ENCODE measurements around the gene TRPM3.
A peak's percentile ranks its signal among the peaks of the same experiment; 100 is the strongest.
"Not testable (repeated sequence)": the region's sequence is repeated elsewhere in the genome, so short reads cannot be mapped to it uniquely, and the experiment has no call there.

GRCh38 chr9:70629080-70629685, 492.2 kb downstream of the TRPM3 start:
- TF ChIP-seq CTCF (conservative IDR thresholded peaks at IDR 0.05): 0 out of 2 replicates have a peak, but pooled peaks have one; percentile 21
- not testable (repeated sequence) for TF ChIP-seq EZH2 (IDR thresholded peaks at IDR 0.05; ENCODE audit: low read depth)
